ENCODE data around the gene ETV7.

Gene ETV7

DNA sequence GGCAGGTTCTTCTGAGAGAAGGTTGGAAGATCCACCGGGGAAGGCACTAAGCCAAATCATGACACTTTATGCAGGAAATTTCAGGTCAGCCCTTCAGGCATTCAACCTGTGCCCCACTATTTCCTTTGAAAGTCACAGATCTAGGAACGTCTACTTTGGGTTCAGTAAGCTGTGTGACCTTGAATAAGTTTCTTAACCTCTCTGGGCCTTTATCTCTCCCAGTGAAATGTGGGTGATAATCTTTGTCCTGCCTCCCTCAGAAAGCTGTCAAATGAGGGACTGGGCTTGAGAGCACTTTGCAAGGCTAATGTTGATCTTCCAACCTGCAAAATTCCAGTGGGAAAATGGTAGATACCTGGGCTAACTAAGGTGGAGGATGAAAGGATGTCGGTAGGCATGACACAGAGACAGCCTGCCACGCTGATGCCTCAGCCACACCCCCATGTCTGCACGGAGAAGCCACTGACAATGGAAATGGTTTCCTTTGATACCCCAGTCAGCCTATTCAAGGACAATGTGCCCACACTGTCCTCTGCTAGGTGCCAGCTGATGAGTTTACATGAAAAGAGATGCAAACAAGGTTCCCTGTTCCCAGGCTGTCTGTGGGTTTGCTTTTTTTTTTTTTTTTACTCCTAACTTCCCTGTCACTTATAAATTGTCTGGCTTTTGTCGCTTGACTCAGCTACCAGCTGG is 60.1 kb downstream of the ETV7 start:
- Histone ChIP-seq H3K4me3 (ENCODE audit: low read length) (no peak overlapping the region), H3K9me3 (replicated peaks; ENCODE audit: low read length) (no peaks in the 10 kb centered on the region), H3K36me3 (ENCODE audit: insufficient read depth, low read length) (no peaks in the 10 kb centered on the region), H3K4me1 (ENCODE audit: control insufficient read depth, insufficient read depth, low read length) (no peaks in the 10 kb centered on the region), H3K27me3 (ENCODE audit: control insufficient read depth, insufficient read depth, low read length) (peaks cover 62% of the 10 kb centered on the region), H3K9ac (ENCODE audit: low read depth, low read length) (no peak overlapping the region), H3K4me2 (ENCODE audit: low read length) (no peak overlapping the region)

DNA sequence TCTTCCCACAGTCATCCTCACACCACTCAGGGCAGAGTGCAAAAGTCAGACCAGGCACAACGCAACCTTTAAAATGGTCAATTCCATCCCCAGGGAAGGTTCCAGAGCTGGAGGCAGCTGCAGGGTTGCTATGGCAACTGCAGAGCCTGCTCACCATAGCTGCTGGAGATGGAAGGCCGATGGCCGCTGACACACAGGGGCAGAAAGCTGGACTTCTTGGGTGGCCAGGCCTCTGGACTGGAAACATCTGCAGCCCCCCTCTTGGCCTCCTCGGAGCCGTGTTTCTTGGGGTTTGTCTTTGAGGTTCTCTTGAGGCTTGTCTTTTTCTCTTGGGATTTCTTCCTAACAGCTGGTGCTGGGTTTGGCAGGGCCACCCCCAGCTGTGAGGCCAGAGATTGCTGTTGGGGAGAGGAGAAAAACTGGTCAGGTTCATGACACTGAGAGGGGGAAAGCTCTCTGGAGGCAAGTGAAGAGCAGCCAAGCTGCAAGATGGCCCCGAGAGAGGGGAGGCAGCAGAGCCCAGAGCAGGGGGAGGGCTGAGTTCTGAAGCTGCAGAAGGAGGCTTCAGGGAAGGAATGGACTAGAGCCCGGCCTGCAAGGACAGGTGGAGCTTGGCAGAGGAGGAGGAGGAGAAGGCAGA is 61.0 kb downstream of the ETV7 start:
- Histone ChIP-seq H3K9me3 (replicated peaks; ENCODE audit: low read length) (no peaks in the 10 kb centered on the region), H3K4me3 (ENCODE audit: low read length) (no peak overlapping the region), H3K9ac (ENCODE audit: low read depth, low read length) (no peak overlapping the region), H3K4me1 (ENCODE audit: control insufficient read depth, insufficient read depth, low read length) (no peaks in the 10 kb centered on the region), H3K27me3 (ENCODE audit: control insufficient read depth, insufficient read depth, low read length) (peaks cover 55% of the 10 kb centered on the region), H3K4me2 (ENCODE audit: low read length) (no peak overlapping the region), H3K36me3 (ENCODE audit: insufficient read depth, low read length) (no peaks in the 10 kb centered on the region)

DNA sequence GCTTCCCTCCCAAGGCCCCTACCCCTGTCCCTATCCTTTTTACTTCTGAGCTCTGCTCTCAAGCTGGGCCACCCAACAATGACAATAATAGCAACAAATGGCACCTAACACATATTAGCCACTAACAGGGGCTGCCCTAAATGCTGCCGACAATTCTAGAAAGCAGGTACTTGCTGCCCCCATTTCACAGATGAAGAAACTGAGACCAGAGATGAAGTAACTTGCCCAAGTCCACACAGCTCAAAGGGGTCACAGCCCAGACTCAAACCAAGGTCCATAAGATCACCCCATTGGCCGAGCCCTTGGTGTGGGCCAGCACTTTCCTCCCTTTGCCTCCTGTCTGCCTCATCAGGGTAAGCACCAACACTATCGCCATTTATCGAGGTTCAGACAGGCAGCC is 62.8 kb downstream of the ETV7 start:
- Histone ChIP-seq H3K27me3 (ENCODE audit: control insufficient read depth, insufficient read depth, low read length) (peaks cover 66% of the 10 kb centered on the region), H3K4me2 (ENCODE audit: low read length) (no peak overlapping the region)

DNA sequence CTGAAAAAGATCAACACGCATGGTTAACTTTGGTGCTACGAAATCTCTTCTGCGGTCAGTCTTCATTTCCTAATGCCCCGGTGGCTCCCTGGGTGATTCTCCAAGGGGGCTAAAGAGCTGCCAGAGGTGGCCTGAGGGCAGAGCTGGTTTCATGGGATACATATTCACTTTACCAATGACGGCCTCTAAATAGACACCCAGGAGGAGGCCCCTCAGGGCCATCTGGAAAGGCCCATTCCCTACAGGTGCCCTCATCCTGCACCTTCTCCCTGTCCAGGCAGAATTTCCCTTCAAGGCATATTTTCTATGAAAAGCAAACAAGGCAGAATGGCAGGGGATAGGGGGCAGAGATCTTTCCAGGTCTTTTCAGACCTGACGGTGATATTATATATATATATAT is 63.3 kb downstream of the ETV7 start:
- Histone ChIP-seq H3K9me3 (replicated peaks; ENCODE audit: low read length) (no peaks in the 10 kb centered on the region), H3K36me3 (ENCODE audit: insufficient read depth, low read length) (no peaks in the 10 kb centered on the region), H3K4me3 (ENCODE audit: low read length) (no peak overlapping the region), H3K9ac (ENCODE audit: low read depth, low read length) (no peak overlapping the region), H3K4me2 (ENCODE audit: low read length) (no peak overlapping the region), H3K4me1 (ENCODE audit: control insufficient read depth, insufficient read depth, low read length) (no peaks in the 10 kb centered on the region), H3K27me3 (ENCODE audit: control insufficient read depth, insufficient read depth, low read length) (peaks cover 70% of the 10 kb centered on the region)

More for the DNA sequence above, 62.8 kb downstream of the ETV7 start:
- H3K9me3 ChIP-seq (replicated peaks; ENCODE audit: low read length): no peaks in the 10 kb centered on the region
- H3K9ac ChIP-seq (ENCODE audit: low read depth, low read length): no peak overlapping the region
- no peaks in the 10 kb centered on the region for H3K36me3 ChIP-seq (ENCODE audit: insufficient read depth, low read length)
- no peak overlapping the region for H3K4me3 ChIP-seq (ENCODE audit: low read length)
- no peaks in the 10 kb centered on the region for H3K4me1 ChIP-seq (ENCODE audit: control insufficient read depth, insufficient read depth, low read length)

DNA sequence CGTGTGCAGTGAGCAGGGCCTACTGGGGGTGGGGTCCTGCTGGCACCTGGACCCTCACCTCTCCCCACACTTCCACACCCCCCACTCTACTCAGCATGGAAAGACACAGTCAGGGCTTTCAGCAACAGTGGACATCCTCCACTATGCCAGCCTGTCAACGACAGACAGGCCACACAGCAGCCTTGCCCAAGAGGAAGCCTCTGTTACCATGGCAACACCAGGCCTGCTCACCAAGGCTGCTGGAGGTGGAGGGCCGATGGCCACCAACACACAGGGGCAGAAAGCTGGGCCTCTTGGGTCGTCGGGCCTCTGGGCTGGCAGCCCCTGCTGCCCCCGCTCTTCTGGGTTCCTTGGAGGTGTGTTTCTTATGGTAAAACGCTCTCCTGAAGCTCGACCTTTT is 64.4 kb downstream of the ETV7 start:
- H3K9me3 ChIP-seq (replicated peaks; ENCODE audit: low read length): no peaks in the 10 kb centered on the region
- no peaks in the 10 kb centered on the region for H3K4me1 ChIP-seq (ENCODE audit: control insufficient read depth, insufficient read depth, low read length)
- H3K36me3 ChIP-seq (ENCODE audit: insufficient read depth, low read length): no peaks in the 10 kb centered on the region
- no peak overlapping the region for H3K4me3 ChIP-seq (ENCODE audit: low read length)
- H3K27me3 ChIP-seq (ENCODE audit: control insufficient read depth, insufficient read depth, low read length): peaks cover 70% of the 10 kb centered on the region
- H3K9ac ChIP-seq (ENCODE audit: low read depth, low read length): no peak overlapping the region
- no peak overlapping the region for H3K4me2 ChIP-seq (ENCODE audit: low read length)

DNA sequence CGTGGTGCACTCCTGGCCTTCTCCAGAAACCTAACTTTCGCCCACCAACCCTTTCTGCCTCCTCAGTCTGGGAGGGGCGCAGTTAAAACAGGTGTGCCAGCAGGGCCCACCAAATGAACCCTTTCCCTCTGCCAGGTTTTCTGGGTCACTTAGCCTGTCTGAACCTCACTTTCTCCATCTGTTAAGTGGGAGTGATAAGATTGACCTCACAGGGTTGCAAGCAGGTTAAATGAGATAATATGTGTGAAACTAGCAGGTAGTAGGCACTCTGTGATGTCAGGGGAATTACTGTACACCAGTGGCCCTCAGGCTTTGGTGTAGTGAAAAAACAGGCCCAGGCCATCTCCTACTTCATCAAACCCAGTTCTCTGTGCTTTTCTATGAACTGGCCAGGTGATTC is 64.9 kb downstream of the ETV7 start:
- Histone ChIP-seq H3K4me1 (ENCODE audit: control insufficient read depth, insufficient read depth, low read length) (no peaks in the 10 kb centered on the region), H3K27me3 (ENCODE audit: control insufficient read depth, insufficient read depth, low read length) (peaks cover 72% of the 10 kb centered on the region), H3K9me3 (replicated peaks; ENCODE audit: low read length) (no peaks in the 10 kb centered on the region), H3K36me3 (ENCODE audit: insufficient read depth, low read length) (no peaks in the 10 kb centered on the region), H3K4me2 (ENCODE audit: low read length) (no peak overlapping the region), H3K9ac (ENCODE audit: low read depth, low read length) (no peak overlapping the region), H3K4me3 (ENCODE audit: low read length) (no peak overlapping the region)

DNA sequence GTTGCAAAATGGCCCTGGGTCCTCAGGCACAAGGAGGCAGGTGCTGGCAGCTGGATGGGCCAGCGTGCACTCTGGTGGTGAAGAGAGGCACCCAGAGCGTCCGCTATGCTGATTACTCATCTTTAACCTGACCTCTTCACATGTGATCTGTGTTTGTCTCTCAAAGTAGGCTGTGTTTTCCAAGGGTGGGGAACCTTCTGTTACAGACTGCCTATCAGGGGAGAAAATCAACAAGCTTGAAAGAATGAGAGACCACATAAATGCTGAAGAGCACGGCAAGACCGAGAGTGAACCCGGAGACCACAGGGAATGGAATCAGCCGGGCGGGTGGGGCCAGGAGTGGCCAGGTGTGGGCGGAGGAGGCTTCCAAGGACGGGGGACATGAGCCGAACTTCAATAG is 67.0 kb downstream of the ETV7 start:
- no peak overlapping the region for H3K9ac ChIP-seq (ENCODE audit: low read depth, low read length)
- H3K4me3 ChIP-seq (ENCODE audit: low read length): no peak overlapping the region
- no peaks in the 10 kb centered on the region for H3K36me3 ChIP-seq (ENCODE audit: insufficient read depth, low read length)
- peaks cover 72% of the 10 kb centered on the region for H3K27me3 ChIP-seq (ENCODE audit: control insufficient read depth, insufficient read depth, low read length)
- no peaks in the 10 kb centered on the region for H3K4me1 ChIP-seq (ENCODE audit: control insufficient read depth, insufficient read depth, low read length)
- H3K4me2 ChIP-seq (ENCODE audit: low read length): no peak overlapping the region
- no peaks in the 10 kb centered on the region for H3K9me3 ChIP-seq (replicated peaks; ENCODE audit: low read length)

DNA sequence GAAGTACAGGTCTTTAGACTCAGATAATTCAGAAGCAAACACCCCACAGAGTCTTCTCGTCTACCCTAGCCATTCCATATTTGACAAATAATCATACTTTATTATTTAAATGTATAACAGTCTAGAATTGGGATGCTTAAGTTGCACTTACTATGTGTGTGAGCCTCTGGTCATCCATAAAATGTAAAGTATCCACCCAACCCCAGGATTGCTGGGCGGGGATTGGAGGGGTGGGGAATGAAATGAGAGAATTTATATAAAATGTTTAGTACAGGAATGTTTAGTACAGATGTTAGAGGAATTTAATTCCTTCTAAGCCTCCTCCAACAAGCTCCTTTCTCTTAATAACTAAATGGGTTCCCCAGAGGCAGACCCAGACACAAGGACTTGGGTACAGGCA is 67.6 kb downstream of the ETV7 start:
- no peaks in the 10 kb centered on the region for H3K9me3 ChIP-seq (replicated peaks; ENCODE audit: low read length)
- no peak overlapping the region for H3K9ac ChIP-seq (ENCODE audit: low read depth, low read length)
- peaks cover 68% of the 10 kb centered on the region for H3K27me3 ChIP-seq (ENCODE audit: control insufficient read depth, insufficient read depth, low read length)
- no peak overlapping the region for H3K4me3 ChIP-seq (ENCODE audit: low read length)
- H3K36me3 ChIP-seq (ENCODE audit: insufficient read depth, low read length): no peaks in the 10 kb centered on the region
- H3K4me1 ChIP-seq (ENCODE audit: control insufficient read depth, insufficient read depth, low read length): no peaks in the 10 kb centered on the region
- H3K4me2 ChIP-seq (ENCODE audit: low read length): no peak overlapping the region

DNA sequence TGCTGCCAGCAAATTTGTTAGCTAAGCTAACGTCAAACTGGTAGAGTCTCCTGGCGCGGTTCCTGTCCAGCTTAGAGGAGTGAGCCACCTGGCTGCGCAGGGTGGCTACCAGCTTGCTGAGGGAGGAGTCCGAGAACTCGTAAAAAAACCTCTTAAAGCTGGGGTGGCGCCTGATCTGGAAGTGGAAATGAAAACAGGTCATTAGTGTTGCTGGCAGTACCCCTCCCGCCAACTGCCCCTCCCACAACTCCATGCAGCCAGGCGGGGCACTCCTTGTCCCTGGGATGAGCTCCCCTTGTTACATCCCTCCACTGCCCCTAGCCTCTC is 68.1 kb downstream of the ETV7 start:
- Histone ChIP-seq H3K9ac (ENCODE audit: low read depth, low read length) (no peak overlapping the region), H3K36me3 (ENCODE audit: insufficient read depth, low read length) (no peaks in the 10 kb centered on the region)

DNA sequence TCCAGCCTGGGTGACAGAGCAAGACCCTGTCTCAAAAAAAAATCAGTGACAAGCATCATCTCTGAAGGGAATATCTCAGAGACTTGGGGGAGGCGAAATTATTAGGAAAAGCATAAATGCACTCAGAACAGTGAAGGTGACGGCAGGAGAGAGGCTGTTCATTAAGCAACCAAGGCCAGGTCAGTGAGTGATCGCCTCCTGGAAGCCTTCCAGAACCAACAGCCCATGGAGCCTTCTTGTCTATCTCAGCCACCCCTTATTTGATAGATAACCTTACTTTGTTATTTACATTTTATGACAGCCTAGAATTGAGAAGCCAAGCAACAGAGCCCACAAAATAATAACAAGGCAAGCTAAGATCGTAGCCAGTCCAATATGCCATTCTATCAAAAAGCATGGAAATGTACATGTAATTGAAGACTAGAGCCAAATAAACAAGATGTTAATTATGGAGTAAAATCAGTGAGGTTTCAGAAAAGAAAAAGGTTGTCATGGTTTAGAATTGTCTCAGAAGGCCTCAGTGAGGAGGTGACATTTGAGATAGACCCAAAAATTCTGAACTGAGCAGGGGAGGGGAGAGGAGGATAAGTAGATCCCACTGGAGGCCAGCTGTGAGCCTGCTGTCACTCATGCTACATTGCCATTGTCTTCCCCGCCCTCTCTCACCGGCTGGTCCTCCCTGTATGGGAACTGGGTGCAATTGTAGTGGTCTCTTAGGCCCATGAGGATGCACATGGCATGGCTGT is 68.6 kb downstream of the ETV7 start:
- H3K36me3 ChIP-seq (ENCODE audit: insufficient read depth, low read length): no peaks in the 10 kb centered on the region
- peaks cover 71% of the 10 kb centered on the region for H3K27me3 ChIP-seq (ENCODE audit: control insufficient read depth, insufficient read depth, low read length)
- no peak overlapping the region for H3K9ac ChIP-seq (ENCODE audit: low read depth, low read length)

More for the DNA sequence above, 68.1 kb downstream of the ETV7 start:
- peaks cover 69% of the 10 kb centered on the region for H3K27me3 ChIP-seq (ENCODE audit: control insufficient read depth, insufficient read depth, low read length)
- H3K4me1 ChIP-seq (ENCODE audit: control insufficient read depth, insufficient read depth, low read length): no peaks in the 10 kb centered on the region
- no peak overlapping the region for H3K4me2 ChIP-seq (ENCODE audit: low read length)
- H3K9me3 ChIP-seq (replicated peaks; ENCODE audit: low read length): no peaks in the 10 kb centered on the region
- no peak overlapping the region for H3K4me3 ChIP-seq (ENCODE audit: low read length)

DNA sequence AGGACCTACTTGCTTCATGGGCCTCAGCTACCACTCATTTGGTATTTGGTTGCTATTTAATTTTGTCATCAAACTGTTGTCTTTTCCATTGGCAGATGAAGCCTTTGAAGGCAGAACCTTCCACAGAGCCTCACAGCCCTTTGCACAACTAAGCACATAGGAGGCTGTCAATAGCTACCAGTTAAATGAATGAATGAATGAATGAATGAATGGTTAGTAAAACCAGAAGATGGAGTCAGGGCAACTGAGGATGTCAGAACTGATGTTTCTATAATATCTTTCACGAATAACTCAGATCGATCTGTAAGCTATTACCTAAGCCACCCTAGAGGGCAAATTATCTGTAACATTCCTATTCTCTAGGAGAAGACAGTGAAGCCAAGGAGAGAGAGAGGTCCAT is 69.8 kb downstream of the ETV7 start:
- H3K4me3 ChIP-seq (ENCODE audit: low read length): no peak overlapping the region
- H3K9me3 ChIP-seq (replicated peaks; ENCODE audit: low read length): no peaks in the 10 kb centered on the region

More for the DNA sequence above, 68.6 kb downstream of the ETV7 start:
- H3K4me2 ChIP-seq (ENCODE audit: low read length): no peak overlapping the region
- H3K9me3 ChIP-seq (replicated peaks; ENCODE audit: low read length): no peaks in the 10 kb centered on the region
- no peak overlapping the region for H3K4me3 ChIP-seq (ENCODE audit: low read length)
- H3K4me1 ChIP-seq (ENCODE audit: control insufficient read depth, insufficient read depth, low read length): no peaks in the 10 kb centered on the region

More for the DNA sequence above, 69.8 kb downstream of the ETV7 start:
- H3K4me2 ChIP-seq (ENCODE audit: low read length): no peak overlapping the region
- H3K36me3 ChIP-seq (ENCODE audit: insufficient read depth, low read length): no peaks in the 10 kb centered on the region
- no peak overlapping the region for H3K9ac ChIP-seq (ENCODE audit: low read depth, low read length)
- no peaks in the 10 kb centered on the region for H3K4me1 ChIP-seq (ENCODE audit: control insufficient read depth, insufficient read depth, low read length)
- H3K27me3 ChIP-seq (ENCODE audit: control insufficient read depth, insufficient read depth, low read length): peaks cover 82% of the 10 kb centered on the region

Data from skeletal muscle satellite cell (primary cell).